NCI-H2196 treated with DMSO at 0.1 percent for 48 hours (cell line): ENCODE data around the gene LIMCH1.
"Not testable (repeated sequence)": the region's sequence is repeated elsewhere in the genome, so short reads cannot be mapped to it uniquely, and the experiment has no call there.

ENCODE experiments used
- DNase-seq: peaks from one replicate; lab custom pipeline; 2025; ENCODE audit not compliant: unreplicated experiment; lab: John Stamatoyannopoulos, UW

The LIMCH1 gene

DNA sequence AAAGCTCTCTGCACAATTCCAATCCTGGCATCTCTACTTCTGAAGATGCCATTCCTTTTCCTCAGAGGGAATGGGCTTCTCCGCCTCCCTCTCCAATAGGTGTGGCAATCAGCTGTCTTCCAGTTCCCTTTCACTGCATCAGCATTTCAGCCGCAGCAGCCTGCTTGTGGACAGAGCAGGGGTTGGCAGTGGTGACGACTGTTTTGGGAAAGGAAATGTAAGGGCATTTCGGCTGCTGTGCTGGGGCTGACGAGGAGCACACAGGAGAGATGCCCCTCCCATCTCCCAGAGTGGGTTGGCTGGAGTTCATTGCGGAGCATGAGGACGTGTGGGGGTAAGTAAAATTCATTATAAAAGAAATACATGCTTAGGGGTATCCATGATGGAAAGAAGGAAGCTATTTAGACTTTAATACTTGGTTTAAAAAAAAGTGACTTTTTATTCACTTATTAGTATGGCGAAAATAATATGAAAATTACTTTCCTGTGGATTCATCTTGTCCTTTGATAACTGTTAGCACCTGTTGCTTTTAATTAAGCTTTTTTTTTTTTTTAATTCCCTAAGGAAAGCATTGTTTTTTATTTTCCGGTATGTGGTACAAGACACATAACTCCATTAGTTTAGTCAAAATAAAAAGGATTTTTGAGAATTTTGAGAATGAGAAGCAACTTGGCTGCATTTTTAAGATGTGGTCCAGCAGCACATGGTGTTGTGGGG is at the start of gene LIMCH1:
Gene LIMCH1 (plus strand): TSS at position 141 of the 717 bp plus-strand sequence. CDS start 67,839 bp downstream, outside the sequence.
- no peak for DNase-seq

GRCh38 chr4:41491081-41491576 is 46.8 kb upstream of the LIMCH1 start:
- DNase-seq: not testable (repeated sequence)

DNA sequence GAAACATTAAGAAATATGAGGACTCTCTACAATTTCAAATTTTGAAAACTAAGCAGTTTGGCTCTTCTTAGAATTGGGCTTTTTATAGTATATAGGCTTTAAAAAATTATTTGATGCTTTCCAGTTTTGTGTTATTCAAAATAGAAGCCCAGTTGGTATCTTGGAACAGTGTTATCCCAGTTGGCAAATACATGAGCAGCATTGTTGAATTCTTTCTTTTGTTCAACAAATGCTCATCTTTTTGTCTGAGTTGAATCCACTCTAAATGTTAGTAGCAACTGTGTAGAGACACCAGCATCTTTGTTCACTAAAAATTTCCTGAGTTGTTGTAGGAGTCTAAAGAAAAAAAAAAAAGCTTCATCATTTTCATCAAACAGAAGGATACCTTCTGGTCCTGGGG is 41.0 kb upstream of the LIMCH1 start:
- no peak for DNase-seq

- no peak for DNase-seq
Measured at GRCh38 chr4:41498177-41498576, 39.8 kb upstream of the LIMCH1 start.

DNA sequence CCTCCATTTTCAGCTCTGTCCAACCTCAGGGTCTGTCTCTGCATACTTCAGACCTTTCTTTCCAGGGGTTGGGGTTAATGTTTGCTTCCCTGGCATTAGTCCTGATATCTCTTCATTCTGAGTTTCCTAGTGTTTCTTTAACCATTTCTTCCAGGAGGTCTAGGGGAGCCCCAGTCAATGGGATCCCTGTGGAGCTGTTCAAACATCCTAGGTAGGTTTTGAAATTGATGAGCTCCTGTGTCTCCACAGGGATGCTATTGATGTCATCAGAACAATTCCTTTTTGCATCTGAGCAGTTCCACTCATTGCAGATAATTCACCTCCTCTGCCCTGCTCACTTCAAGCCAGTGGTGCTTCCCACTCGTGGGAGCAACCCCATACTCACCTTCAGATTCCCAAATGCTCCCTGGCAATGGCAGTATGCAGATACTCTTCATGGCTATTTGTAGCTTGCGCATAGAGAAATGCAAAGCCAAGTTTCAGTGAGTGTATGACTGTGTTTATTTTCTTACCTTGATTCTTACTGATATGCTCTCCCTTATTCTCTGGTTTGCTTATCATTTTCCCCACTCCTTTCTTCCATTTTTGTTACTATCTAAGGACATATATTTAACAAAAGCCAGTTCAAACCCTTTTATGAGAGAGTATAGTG is 33.7 kb upstream of the LIMCH1 start:
- DNase-seq: no peak

DNA sequence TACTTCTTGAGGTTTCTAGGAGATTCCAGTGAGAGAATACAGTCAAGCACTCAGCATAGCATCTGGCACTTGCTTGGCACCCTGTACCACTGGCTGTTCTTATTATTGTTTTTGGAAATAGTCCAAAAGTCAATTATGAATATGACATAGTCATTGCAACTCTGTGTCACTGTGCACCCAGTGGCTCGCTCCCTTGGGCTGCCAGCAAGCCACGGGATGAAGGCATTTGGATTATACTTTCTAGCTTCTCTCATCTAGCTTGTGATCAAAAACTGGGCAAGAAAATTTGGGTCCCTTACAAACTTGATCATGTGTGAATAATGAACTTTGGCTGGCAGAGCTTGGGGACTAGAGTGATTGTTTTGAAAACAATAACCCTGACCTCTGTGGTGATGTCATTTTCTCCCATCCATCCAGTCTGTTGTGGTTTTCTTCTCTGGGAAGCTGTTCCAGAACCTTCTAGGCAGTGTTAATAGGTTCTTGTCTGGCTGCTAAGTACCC is 32.7 kb upstream of the LIMCH1 start:
- DNase-seq: no peak

DNA sequence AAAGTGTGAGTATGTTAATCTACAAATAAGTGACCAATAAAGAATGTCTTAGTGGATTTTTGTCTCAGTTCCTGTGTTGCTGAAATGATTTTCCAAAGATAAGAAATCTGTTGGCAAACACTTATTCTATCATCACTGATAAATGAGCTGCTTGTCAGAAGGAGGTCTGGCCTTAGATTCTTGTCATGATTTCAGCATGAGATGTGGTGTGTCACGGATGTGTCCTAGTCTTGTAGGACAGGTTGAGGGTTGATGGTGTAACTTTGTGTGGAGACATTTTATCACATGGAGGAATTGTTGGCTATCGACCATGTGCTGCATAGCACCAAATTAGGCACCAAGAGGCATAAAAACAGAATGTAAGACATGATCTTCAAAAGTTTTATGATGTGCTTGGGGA is 31.8 kb upstream of the LIMCH1 start:
- no peak for DNase-seq

DNA sequence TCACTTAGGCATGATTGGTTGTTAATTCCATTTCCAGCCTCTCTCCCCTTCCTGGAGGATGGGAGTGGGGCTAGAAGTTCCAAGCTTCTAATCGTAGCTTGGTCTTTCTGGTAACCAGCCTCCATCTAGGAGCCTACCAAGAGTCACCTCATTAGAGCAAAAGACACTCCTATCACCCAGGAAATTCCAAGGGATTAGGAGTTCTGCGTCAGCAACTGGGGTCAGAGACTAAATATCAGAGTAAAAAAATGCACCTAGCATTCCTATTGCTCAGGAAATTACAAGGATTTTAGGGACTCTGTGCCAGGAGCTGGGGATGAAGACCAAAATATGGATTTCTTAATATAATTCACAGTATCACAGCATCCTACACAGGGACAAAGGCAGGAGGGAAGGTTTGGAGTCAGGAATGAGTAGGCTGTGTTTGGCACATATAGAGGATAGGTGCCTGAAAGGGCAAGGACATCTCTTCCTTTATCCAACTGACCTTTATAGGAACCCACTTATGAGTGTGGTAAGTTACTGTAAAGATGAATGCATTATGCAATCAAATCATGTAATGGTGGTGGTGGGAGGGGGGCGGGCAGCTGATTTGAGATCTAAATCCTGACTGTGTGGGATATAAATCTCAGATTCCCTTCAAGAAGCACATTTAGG is 30.5 kb upstream of the LIMCH1 start:
- no peak for DNase-seq

DNA sequence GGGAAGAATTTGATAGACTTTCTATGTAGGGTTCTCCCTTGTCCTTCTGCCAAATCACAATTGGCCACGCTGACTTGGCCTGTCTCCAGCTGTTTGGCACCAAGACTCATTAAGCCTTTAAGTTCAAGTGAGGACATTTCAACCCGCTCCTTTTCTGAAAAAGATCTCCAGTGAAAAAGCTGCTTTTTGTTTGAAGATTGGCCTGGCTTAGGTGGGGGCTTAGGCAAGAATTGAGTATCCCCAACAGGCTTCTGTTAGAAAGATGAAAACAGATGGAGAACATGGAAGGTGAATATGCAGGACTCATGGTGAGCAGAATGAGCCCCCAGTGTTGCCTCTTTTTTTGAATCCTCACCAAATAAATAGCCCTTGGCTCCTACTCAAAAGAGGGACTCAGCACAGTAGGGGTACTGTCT is 28.5 kb upstream of the LIMCH1 start:
- DNase-seq: no peak

DNA sequence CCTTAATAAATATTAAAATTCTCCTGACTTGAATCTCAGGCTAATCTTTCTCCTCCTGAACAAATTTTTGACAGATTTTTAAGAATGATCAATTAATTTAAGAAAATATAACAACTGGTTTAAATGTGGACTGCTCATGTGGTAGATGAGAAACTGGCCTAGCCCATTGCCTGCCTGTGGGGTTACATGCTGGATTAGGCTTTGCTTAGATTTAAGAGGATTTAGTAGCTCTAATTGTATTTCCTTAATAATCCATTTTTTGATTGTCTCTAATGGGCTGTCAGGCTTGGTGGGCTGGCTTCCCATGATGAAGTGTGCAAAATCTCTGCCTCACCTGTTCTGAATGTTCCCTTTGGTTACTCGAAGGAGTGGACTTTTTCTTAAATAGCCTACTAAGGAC is 27.8 kb upstream of the LIMCH1 start:
- no peak for DNase-seq

DNA sequence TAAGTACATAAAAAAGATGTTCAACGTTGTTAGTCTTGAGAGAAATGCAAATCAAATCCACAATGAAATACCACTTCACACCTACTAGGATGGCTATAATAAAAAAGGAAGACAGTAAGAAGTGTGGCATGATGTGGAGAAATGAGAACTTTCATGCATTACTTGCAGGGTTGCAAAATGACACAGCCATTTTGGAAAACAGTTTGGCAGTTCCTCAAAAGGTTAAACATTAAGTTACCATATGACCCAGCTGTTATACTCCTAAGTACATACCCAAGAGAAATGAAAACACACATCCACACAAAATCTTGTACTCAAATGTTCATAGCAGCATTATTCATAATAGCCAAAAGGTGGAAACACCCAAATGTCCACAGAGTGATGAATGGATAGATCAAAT is 25.8 kb upstream of the LIMCH1 start:
- DNase-seq: no peak

- no peak for DNase-seq
Measured at GRCh38 chr4:41512596-41512995, 25.4 kb upstream of the LIMCH1 start.

DNA sequence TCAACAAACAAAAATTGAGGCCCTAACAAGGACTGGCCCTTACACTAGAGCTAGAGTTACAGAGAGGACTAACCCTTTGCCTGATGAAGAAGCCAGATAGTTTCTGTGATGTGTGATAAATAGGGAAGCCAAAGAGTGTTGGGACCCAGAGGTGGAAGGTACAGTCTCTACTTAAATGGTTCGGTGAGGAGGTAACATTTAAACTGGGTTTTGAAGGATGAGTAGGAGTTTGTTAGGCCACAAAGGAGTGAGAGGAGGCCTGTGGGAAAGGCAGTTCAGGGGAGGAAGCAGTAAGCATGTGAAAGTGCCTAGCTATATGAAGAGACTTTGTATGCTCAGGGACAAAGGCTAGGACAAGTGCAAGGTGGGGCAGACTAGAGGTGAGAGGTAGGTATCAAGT is 23.8 kb upstream of the LIMCH1 start:
- DNase-seq: no peak

- no peak for DNase-seq
Measured at GRCh38 chr4:41514766-41515481, 23.0 kb upstream of the LIMCH1 start.

DNA sequence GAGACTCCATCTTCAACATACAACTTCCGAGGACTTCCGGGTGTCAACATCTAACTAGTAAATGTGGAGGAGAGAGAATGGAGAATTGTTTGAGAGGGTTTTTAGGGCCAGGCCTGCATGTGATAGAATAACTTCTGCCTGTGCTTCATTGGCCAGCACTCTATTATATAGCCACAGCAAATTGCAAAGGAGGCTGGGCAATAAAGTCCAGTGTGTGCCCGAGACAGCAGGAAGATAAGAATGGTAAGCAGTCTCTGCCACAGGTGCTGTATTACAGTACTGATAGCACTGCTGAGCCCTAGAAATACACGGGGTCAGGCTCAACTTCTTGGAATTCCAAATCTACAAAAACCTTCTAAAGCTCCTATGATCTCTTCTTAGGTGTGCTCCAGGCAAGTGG is 20.8 kb upstream of the LIMCH1 start:
- no peak for DNase-seq

DNA sequence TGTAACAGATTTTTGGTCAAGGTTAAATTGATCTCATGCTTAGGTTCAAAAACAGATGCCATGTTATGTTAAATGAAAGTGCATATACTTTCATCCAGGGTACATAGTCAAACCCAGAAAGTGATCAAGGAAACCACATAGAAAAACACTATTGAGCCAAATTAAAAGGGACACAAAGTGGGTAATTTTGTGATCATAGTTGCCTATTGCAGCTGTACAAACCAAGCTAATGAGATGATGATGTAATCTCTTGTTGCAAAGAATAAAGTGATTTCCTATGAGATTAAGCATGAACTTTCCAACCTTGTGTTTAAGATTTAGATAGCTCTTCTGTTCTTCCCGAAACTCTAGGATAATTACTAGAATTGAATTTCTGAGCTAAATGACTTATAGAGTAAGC is 20.2 kb upstream of the LIMCH1 start:
- no peak for DNase-seq

- no peak for DNase-seq
Measured at GRCh38 chr4:41524425-41524824, 13.5 kb upstream of the LIMCH1 start.

DNA sequence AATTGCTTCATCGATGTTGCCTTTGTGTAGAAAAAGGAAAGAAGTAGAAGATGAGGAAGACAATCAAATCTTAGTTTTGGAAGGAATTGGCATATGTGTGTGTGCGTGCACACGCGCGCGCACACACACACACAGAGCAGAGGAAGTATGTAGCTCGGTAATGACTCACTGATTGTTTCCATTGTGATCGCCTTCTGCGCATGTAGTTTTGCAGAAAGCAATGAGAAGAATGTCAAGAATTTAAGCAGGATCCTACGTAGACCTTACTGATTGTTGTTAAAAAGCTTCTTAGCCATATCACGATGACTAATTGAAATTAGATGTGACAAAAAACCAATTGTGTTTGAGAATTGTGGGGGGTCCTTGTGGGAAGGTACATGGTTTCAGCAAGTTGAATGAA is 12.8 kb upstream of the LIMCH1 start:
- no peak for DNase-seq

- DNase-seq: no peak
Measured at GRCh38 chr4:41526628-41527027, 11.3 kb upstream of the LIMCH1 start.

GRCh38 chr4:41528512-41529205 is 9.3 kb upstream of the LIMCH1 start:
- DNase-seq: no peak

DNA sequence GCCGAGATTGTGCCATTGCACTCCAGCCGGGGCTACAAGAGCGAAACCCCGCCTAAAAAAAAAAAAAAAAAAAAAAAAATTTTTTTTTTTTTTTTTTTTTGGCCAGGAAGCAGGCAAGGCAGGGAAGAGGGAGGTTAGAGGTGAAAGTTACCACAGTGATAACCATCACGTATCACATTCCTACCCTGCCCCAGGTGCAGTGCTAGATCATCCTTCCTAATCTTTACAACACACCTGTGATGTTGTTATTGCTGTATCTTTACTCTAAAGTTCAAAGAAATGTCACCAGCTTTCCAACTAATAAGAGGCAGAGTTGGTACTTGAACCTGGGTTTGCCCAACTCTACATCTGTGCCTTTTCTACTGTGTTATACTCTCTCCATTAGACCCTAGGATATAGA is 7.2 kb upstream of the LIMCH1 start:
- no peak for DNase-seq
